Measurements from ENCODE around the gene MARK2. TPM values are rescaled to one million over a fixed set of nuclear protein-coding genes. Genes with fewer than 3 reads are reported as not detected.
A peak's percentile ranks its signal among the peaks of the same experiment; 100 is the strongest.

MARK2 gene
- total and polyA plus RNA-seq, 2 of the 8 experiments (the other 6 are each of a cell fraction or from before 2014, with no cell fraction given), result 19.3 to 58.5 TPM

GRCh38 chr11:63906087-63906486 lies 67.2 kb downstream of the MARK2 start:
- no peak overlapping the region for H2BK20ac ChIP-seq (ENCODE audit: low read length)
- no peak for FAIRE-seq
- peak overlapping the region; percentile 56; the same call in 1 of the 2 replicates for H3K27ac ChIP-seq (ENCODE audit: low read depth, low read length)
- no peaks in the 10 kb centered on the region for H3K79me2 ChIP-seq (ENCODE audit: control insufficient read depth in 1 of 2, insufficient read depth in 2 of 2, low read length in 2 of 2)
- no peak overlapping the region for H3K4ac ChIP-seq (replicated peaks; ENCODE audit: insufficient read length, low read depth, low read length)
- no peak overlapping the region for H3K18ac ChIP-seq (ENCODE audit: extremely low read depth, low read length)
- ChIA-PET POLR2A (ENCODE audit: partially characterized antibody) (interaction anchor here (0.9 to 6.1 kb wide), 6 partner anchors 8 to 69 kb away, joined by 3 to 74 read pairs (median 4); partner anchors contain the start of gene RCOR2), CTCF (ENCODE audit: partially characterized antibody) (interaction anchor here (0.7 to 11.1 kb wide), 25 partner anchors 8 to 224 kb away, joined by 3 to 163 read pairs (median 4); partner anchors contain the start of genes MARK2 and RCOR2)
- H4K20me1 ChIP-seq (replicated peaks in 1 of 2; ENCODE audit: control insufficient read depth in 1 of 2, insufficient read depth in 2 of 2, low read length in 2 of 2), result peaks cover 6 to 11% of the 10 kb centered on the region in 2 experiments
- H3K9ac ChIP-seq (replicated peaks in 1 of 4; ENCODE audit: extremely low read depth in 1 of 4, low read depth in 3 of 4, low read length in 3 of 4), result no peak overlapping the region
- no peak overlapping the region for H2AFZ ChIP-seq (ENCODE audit: low read length)
- H3K27me3 ChIP-seq (replicated peaks in 1 of 4; ENCODE audit: control insufficient read depth in 3 of 4, extremely low read depth in 1 of 4, insufficient read depth in 3 of 4, low read length in 3 of 4), result no peaks in the 10 kb centered on the region
- H4K5ac ChIP-seq (ENCODE audit: insufficient read length, low read depth, low read length), result peak overlapping the region; percentile 7
- H3K23me2 ChIP-seq (ENCODE audit: low read depth, low read length), result no peaks in the 10 kb centered on the region; the same call in 1 of the 2 replicates
- H3K4me2 ChIP-seq (ENCODE audit: insufficient read depth in 1 of 2, low read depth in 2 of 2, low read length in 2 of 2), result no peak overlapping the region
- H4K91ac ChIP-seq (replicated peaks; ENCODE audit: insufficient read length, low read length), result no peak overlapping the region
- H4K8ac ChIP-seq (ENCODE audit: extremely low read depth, insufficient read depth, low read length), result no peak overlapping the region
- WGBS, 2 experiments (ENCODE audit: extremely low coverage in 1 of 2, insufficient coverage in 1 of 2, insufficient read length in 1 of 2, insufficient replicate concordance in 2 of 2, low coverage in 1 of 2, low lambda C conversion rate in 2 of 2, missing lambda C conversion rate in 1 of 2), result 81% methylated on average over 3 of the region's 4 CpGs; no CpG with 5 or more reads in 1 of the 2 experiments
- 0 out of 2 replicates have a peak overlapping the region, but pooled peaks have one; percentile 81 for H2BK15ac ChIP-seq (ENCODE audit: low read length)
- H3K14ac ChIP-seq (ENCODE audit: insufficient read length), result no peak overlapping the region
- no peak overlapping the region for H2AK5ac ChIP-seq (ENCODE audit: low read depth, low read length)
- H3K9me3 ChIP-seq (ENCODE audit: insufficient read depth in 2 of 2, low read depth in 1 of 2, low read length in 1 of 2), result no peaks in the 10 kb centered on the region
- no peak overlapping the region for H3K23ac ChIP-seq (ENCODE audit: insufficient read length)
- no peak overlapping the region for H2BK5ac ChIP-seq (ENCODE audit: low read depth, low read length)
- no peak overlapping the region for H2BK120ac ChIP-seq (replicated peaks; ENCODE audit: low read depth, low read length)
- peaks cover 12 to 46% (median 23%) of the 10 kb centered on the region in 4 experiments; a peak in 7 of 8 replicates for H3K36me3 ChIP-seq (ENCODE audit: control insufficient read depth in 2 of 4, insufficient read depth in 4 of 4, low read length in 3 of 4)
- peaks cover 7% of the 10 kb centered on the region for H3K79me1 ChIP-seq (ENCODE audit: low read depth, low read length)
- H3K56ac ChIP-seq (replicated peaks; ENCODE audit: insufficient read length, low read depth, low read length), result no peak overlapping the region
- DNase-seq (ENCODE audit: low read depth in 1 of 2, low spot score in 2 of 2), result no peak
- H3K4me1 ChIP-seq (replicated peaks in 1 of 4; ENCODE audit: control insufficient read depth in 3 of 4, insufficient read depth in 4 of 4, low read length in 3 of 4), result peaks cover 6 to 49% (median 39%) of the 10 kb centered on the region in 4 experiments
- no peak overlapping the region for H2BK12ac ChIP-seq (ENCODE audit: low read depth, low read length)
- H3K4me3 ChIP-seq (ENCODE audit: extremely low read depth in 1 of 4, insufficient read depth in 2 of 4, low read depth in 3 of 4, low read length in 4 of 4), result no peak overlapping the region
- TF ChIP-seq NANOG (IDR thresholded peaks at IDR 0.05; ENCODE audit: insufficient read depth, low read depth, low read length, poor library complexity, severe bottlenecking) (no peak), SIRT6 (IDR thresholded peaks at IDR 0.05; ENCODE audit: low read length) (no peak), HDAC2 (IDR thresholded peaks at IDR 0.05; ENCODE audit: borderline replicate concordance in 1 of 2, low read depth in 2 of 2, low read length in 2 of 2) (no peak), SP1 (IDR thresholded peaks at IDR 0.05; ENCODE audit: low read depth, low read length) (no peak), CREB1 (IDR thresholded peaks at IDR 0.05) (no peak), RXRA (IDR thresholded peaks at IDR 0.05; ENCODE audit: insufficient read depth, low read depth, low read length) (no peak), GTF2F1 (IDR thresholded peaks at IDR 0.05; ENCODE audit: borderline replicate concordance, low read depth, low read length) (no peak), MAFK (IDR thresholded peaks at IDR 0.05; ENCODE audit: low read depth, low read length) (no peak), EZH2 (IDR thresholded peaks at IDR 0.05; ENCODE audit: low read depth, low read length, severe bottlenecking) (no peak), TAF7 (optimal IDR thresholded peaks at IDR 0.05; ENCODE audit: borderline replicate concordance, low read depth, low read length) (no peak), CHD2 (IDR thresholded peaks at IDR 0.05; ENCODE audit: low read length) (no peak), RAD21 (IDR thresholded peaks at IDR 0.05 in 1 of 2, conservative IDR thresholded peaks at IDR 0.05 in 1 of 2; ENCODE audit: low read depth in 2 of 2, low read length in 2 of 2) (no peak), KDM5A (IDR thresholded peaks at IDR 0.05; ENCODE audit: low read length) (no peak), RBBP5 (IDR thresholded peaks at IDR 0.05; ENCODE audit: borderline replicate concordance, low read depth, low read length) (no peak)
